Skeletal muscle satellite cell (primary cell): ENCODE results near the gene CCS.

Experiments used
- H3K27me3 ChIP-seq: 2 replicates; pipeline ENCODE4 v1.7.0; 2013; ENCODE audit warnings: low read length; ENCODE audit not compliant: control insufficient read depth, insufficient read depth
- H3K36me3 ChIP-seq: 2 replicates; pipeline ENCODE4 v1.7.0; 2013; ENCODE audit warnings: mild to moderate bottlenecking, control low read depth, low read length; ENCODE audit not compliant: insufficient read depth
- H3K4me1 ChIP-seq: 2 replicates; pipeline ENCODE4 v1.7.0; 2013; ENCODE audit warnings: low read length; ENCODE audit not compliant: control insufficient read depth, insufficient read depth
- H3K4me2 ChIP-seq: 2 replicates; pipeline ENCODE4 v1.7.0; 2013; ENCODE audit warnings: mild to moderate bottlenecking, low read length
- H3K4me3 ChIP-seq: 2 replicates; pipeline ENCODE4 v1.7.0; 2013; ENCODE audit warnings: low read length
- H3K9ac ChIP-seq: 2 replicates; pipeline ENCODE4 v1.7.0; 2013; ENCODE audit warnings: mild to moderate bottlenecking, low read depth, low read length, moderate library complexity
- H3K9me3 ChIP-seq: replicated peaks from 2 replicates; pipeline ENCODE4 v1.7.0; 2013; ENCODE audit warnings: mild to moderate bottlenecking, control low read depth, low read length

The CCS gene

DNA sequence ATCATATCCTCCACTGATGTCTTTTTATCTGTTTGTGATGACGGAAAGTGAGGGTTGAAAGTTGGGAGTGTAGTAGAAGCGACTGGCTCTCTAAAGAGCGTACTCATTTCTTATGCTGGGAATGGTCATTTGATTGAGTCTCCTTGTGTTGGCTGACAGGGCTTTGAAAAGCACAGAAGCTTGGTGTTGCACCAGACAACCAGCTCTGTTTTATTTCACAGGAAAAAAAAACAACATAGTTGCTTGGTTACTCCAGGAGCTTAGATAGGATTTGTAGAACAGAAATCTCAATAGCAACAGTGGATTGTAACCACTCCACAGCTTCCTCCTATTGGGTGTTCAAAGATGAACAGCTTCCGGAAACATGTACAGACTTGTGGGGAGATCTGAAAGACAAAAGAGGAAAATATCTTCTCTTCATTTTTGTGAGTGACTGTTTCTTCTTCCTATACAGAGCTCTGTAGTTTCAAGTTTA, 26.1 kb downstream of the CCS start:
- Histone ChIP-seq H3K36me3 (peaks cover 38% of the 10 kb centered on the region), H3K4me1 (peaks cover 26% of the 10 kb centered on the region), H3K9ac (peak overlapping the region; percentile 91)

DNA sequence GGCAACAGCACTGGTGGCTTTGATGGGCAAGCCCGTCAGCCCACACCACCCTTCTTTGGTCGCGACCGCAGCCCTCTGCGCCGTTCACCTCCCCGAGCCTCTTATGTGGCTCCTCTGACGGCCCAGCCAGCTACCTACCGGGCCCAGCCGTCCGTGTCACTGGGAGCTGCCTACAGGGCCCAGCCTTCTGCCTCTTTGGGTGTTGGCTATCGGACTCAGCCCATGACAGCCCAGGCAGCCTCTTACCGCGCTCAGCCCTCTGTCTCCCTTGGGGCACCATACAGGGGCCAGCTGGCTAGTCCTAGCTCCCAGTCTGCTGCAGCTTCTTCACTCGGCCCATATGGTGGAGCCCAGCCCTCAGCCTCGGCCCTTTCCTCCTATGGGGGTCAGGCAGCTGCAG, 31.5 kb downstream of the CCS start:
- peaks cover 77% of the 10 kb centered on the region for H3K36me3 ChIP-seq
- peaks cover 9% of the 10 kb centered on the region for H3K4me1 ChIP-seq
- H3K4me2 ChIP-seq = no peak overlapping the region
- no peaks in the 10 kb centered on the region for H3K9me3 ChIP-seq
- no peaks in the 10 kb centered on the region for H3K27me3 ChIP-seq
- H3K4me3 ChIP-seq = no peak overlapping the region
- H3K9ac ChIP-seq = no peak overlapping the region

More for the DNA sequence above, 26.1 kb downstream of the CCS start:
- peak overlapping the region; percentile 75 for H3K4me2 ChIP-seq
- no peaks in the 10 kb centered on the region for H3K27me3 ChIP-seq
- peak overlapping the region; percentile 95 for H3K4me3 ChIP-seq
- no peaks in the 10 kb centered on the region for H3K9me3 ChIP-seq

DNA sequence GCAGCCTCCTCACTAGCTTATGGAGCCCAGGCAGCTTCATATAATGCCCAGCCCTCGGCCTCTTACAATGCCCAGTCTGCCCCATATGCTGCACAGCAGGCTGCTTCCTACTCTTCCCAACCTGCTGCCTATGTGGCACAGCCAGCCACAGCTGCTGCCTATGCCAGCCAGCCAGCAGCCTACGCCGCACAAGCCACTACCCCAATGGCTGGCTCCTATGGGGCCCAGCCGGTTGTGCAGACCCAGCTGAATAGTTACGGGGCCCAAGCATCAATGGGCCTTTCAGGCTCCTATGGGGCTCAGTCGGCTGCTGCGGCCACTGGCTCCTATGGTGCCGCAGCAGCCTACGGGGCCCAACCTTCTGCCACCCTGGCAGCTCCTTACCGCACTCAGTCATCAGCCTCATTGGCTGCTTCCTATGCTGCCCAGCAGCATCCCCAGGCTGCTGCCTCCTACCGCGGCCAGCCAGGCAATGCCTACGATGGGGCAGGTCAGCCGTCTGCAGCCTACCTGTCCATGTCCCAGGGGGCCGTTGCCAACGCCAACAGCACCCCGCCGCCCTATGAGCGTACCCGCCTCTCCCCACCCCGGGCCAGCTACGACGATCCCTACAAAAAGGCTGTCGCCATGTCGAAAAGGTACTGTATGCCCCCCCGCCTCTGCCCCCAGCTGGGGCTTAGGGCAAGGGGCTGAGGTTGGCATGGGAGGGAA, 32.2 kb downstream of the CCS start:
- H3K27me3 ChIP-seq = no peaks in the 10 kb centered on the region
- no peak overlapping the region for H3K4me2 ChIP-seq
- peaks cover 84% of the 10 kb centered on the region for H3K36me3 ChIP-seq

DNA sequence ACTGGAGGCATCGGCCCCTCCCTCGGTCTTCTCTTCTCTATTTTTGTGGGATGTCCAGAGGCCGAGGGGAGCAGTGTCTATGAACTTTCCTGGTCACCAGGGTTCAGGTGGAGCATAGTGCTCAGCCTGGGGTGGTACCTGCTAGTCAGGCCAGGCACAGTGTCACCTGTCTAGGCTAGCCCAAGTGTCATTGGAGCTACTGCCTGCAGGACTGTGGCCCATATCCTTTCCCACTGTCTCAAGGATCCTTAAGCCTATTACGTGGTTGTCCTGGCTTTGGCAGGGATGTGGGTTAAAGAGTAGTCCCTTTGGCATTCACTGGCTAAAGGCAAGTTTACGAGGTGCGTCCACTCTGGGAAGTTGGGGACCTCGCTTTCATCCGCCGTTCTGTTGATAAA, 32.8 kb downstream of the CCS start:
- Histone ChIP-seq H3K9ac (no peak overlapping the region), H3K4me2 (no peak overlapping the region), H3K4me1 (peaks cover 9% of the 10 kb centered on the region), H3K9me3 (no peaks in the 10 kb centered on the region), H3K27me3 (no peaks in the 10 kb centered on the region), H3K36me3 (peaks cover 87% of the 10 kb centered on the region), H3K4me3 (no peak overlapping the region)

More for the DNA sequence above, 32.2 kb downstream of the CCS start:
- peaks cover 9% of the 10 kb centered on the region for H3K4me1 ChIP-seq
- no peaks in the 10 kb centered on the region for H3K9me3 ChIP-seq
- no peak overlapping the region for H3K4me3 ChIP-seq
- no peak overlapping the region for H3K9ac ChIP-seq

DNA sequence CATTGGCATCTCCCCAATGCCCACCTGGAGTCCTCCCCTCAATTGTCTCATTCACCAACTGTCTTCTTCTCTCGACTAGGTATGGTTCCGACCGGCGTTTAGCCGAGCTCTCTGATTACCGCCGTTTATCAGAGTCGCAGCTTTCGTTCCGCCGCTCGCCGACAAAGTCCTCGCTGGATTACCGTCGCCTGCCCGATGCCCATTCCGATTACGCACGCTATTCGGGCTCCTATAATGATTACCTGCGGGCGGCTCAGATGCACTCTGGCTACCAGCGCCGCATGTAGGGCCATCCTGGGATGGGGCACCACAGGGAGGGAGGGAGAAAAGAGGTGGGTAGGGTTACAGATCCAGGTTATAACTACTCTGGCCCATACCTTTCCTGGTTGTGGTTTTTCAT, 33.4 kb downstream of the CCS start:
- no peak overlapping the region for H3K9ac ChIP-seq
- no peak overlapping the region for H3K4me2 ChIP-seq
- peaks cover 85% of the 10 kb centered on the region for H3K36me3 ChIP-seq
- H3K27me3 ChIP-seq = no peaks in the 10 kb centered on the region
- no peaks in the 10 kb centered on the region for H3K9me3 ChIP-seq
- H3K4me3 ChIP-seq = no peak overlapping the region
- H3K4me1 ChIP-seq = peaks cover 4% of the 10 kb centered on the region

DNA sequence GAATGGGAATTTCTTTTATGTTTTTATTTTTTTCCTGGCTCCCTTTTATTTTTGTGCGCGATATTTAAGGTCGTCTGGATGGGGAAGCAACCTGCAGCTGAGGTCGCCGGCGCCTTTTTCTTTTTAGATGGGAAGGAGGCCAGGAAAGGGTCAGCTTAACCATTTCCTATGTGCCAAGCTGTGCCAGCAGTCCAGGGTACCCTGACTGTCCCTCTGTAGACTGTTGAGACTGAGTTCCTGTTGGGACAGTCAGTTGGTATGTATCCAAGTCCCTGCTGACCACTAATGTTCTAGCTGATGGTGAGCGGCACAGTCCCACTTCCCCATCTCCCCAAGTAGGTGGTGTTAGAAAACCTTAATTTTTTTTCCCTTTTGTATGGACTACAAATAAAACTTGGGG, 33.9 kb downstream of the CCS start:
- Histone ChIP-seq H3K4me1 (peaks cover 4% of the 10 kb centered on the region), H3K4me2 (no peak overlapping the region), H3K4me3 (no peak overlapping the region), H3K9ac (no peak overlapping the region), H3K27me3 (no peaks in the 10 kb centered on the region), H3K9me3 (no peaks in the 10 kb centered on the region), H3K36me3 (peaks cover 83% of the 10 kb centered on the region)

DNA sequence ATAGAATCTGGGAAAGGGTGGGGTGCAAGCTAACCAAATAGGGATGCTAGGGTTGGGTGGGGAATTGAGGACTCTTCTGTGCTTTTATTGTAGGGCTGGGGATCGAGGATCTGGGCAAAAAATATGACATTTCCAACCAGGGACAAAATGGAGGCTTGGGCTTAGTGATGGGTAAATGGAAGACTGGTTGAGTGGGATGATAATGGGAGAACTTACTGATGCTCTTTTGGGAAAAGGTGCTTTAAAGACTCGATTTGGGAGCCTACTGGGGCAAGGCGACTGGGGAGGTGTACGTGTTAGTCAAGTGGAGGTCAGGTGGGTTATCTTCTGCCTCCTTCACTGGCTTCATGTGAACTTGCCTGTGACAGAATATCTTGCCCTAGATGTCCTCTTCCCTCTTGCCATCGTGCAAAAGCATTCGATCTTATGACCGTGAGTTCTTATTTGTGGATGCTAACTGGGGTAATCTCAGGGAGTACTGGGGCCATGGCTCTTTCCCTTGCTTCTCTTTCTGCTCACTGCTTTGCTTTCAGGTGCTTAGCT, 35.1 kb downstream of the CCS start:
- Histone ChIP-seq H3K4me2 (no peak overlapping the region), H3K9ac (no peak overlapping the region), H3K4me3 (no peak overlapping the region), H3K27me3 (no peaks in the 10 kb centered on the region), H3K36me3 (peaks cover 77% of the 10 kb centered on the region), H3K4me1 (no peaks in the 10 kb centered on the region), H3K9me3 (no peaks in the 10 kb centered on the region)

DNA sequence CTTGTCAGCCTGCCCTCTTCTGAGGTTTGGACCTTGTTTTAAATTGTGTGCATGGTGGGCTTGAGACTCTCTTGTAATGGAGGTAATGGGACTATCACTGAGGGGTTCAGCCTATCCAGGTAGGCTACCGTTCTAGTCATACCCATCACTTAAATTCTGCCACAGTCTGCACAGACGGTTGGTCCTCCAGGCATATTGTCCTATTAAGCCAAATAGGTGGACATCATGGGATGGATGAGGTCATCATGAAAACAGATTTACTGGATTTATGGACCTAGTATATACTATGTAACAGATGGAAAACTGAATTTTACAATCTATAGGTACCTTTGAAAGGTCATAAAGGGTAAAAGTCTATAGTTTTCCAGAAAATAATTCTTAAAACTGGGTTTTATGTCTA, 36.4 kb downstream of the CCS start:
- H3K4me3 ChIP-seq = no peak overlapping the region
- no peaks in the 10 kb centered on the region for H3K27me3 ChIP-seq
- peaks cover 73% of the 10 kb centered on the region for H3K36me3 ChIP-seq
- H3K9ac ChIP-seq = no peak overlapping the region
- no peak overlapping the region for H3K4me2 ChIP-seq
- no peaks in the 10 kb centered on the region for H3K9me3 ChIP-seq
- H3K4me1 ChIP-seq = no peaks in the 10 kb centered on the region

DNA sequence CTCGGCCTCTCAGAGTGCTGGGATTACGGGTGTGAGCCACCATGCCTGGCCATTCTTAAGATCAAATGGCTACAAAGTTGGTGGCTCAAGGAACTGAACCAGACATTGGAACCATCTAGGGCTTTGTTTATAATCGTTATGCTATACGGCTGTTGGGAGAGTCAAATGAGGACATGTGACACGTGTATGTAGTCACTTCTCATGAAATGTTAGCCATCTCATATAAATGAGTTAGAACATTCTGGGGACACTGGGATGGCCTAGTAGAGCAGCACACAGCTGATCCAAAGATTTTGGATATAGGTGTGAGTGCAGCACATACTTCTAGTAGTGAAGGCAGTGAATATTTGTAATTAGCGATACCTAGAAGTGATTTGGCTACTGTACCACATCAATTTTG, 38.9 kb downstream of the CCS start:
- peaks cover 53% of the 10 kb centered on the region for H3K36me3 ChIP-seq

DNA sequence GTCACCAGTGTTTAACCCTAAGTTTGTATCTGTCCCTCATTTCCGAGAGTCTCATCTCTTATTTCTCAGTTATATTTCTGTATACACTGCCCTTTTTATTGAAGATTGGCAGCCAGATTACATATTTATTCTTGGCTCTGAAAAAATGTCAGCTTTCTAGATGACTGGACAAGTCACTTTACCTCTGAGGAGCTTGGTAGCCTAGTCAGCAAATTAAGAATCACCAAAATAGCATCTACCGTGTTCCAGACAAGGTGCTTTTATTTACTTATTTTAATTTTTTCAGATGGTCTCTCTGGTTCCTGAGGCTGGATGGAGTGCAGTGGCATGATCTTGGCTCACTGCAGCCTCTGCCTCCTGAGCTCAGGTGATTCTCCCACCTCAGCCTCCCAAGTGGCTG, 40.0 kb downstream of the CCS start:
- peaks cover 46% of the 10 kb centered on the region for H3K36me3 ChIP-seq
- no peak overlapping the region for H3K4me3 ChIP-seq
- H3K4me1 ChIP-seq = peaks cover 6% of the 10 kb centered on the region
- no peak overlapping the region for H3K4me2 ChIP-seq
- no peak overlapping the region for H3K9ac ChIP-seq
- no peaks in the 10 kb centered on the region for H3K27me3 ChIP-seq
- H3K9me3 ChIP-seq = no peaks in the 10 kb centered on the region

More for the DNA sequence above, 38.9 kb downstream of the CCS start:
- Histone ChIP-seq H3K4me1 (no peaks in the 10 kb centered on the region), H3K9ac (no peak overlapping the region), H3K4me3 (no peak overlapping the region), H3K27me3 (no peaks in the 10 kb centered on the region), H3K4me2 (no peak overlapping the region), H3K9me3 (no peaks in the 10 kb centered on the region)

DNA sequence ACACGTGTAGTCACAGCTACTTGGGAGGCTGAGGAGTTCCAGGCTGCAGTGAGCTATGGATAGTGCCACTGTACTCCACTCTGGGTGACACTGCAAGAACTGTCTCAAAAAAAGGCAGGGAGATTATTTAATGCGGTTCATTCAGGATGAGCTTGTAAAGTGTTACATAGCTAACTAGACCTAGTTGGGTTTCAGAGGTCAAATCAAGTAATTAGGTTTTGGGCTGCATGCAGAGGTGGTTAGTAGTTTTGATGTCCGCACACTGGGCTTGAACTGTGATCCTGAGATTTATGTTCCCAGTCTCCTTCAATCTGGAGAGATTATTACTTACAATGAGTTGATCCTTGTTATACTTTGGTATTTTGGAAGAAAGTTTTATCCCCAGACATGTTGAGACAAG, 43.4 kb downstream of the CCS start:
- peaks cover 38% of the 10 kb centered on the region for H3K36me3 ChIP-seq
- H3K27me3 ChIP-seq = no peaks in the 10 kb centered on the region
- no peaks in the 10 kb centered on the region for H3K9me3 ChIP-seq
- no peak overlapping the region for H3K4me2 ChIP-seq
- no peak overlapping the region for H3K9ac ChIP-seq
- H3K4me1 ChIP-seq = peaks cover 25% of the 10 kb centered on the region
- no peak overlapping the region for H3K4me3 ChIP-seq
